Esophagus squamous epithelium (tissue), 4 donors: ENCODE results near the gene VWDE.

Experiments used
- POLR2A ChIP-seq, 4 donors: fragments of 450-650 bp; IDR thresholded peaks; one replicate each; pipeline ENCODE4 v1.6.1; 2017; ENCODE audit warnings: antibody characterized with exemption in 4 of 4, mild to moderate bottlenecking in 4 of 4, moderate library complexity in 3 of 4
- TF ChIP-seq, protein P1 (sequence below), 6 experiments: fragments of 450-650 bp in 4 of 6; fragments of 200-600 bp in 2 of 6; sonication (generic) in 2 of 6; IDR thresholded peaks; one replicate each; pipeline ENCODE4 v1.5.1; 2016 to 2019; ENCODE audit warnings: antibody characterized with exemption in 6 of 6, mild to moderate bottlenecking in 4 of 6, moderate library complexity in 4 of 6

DNA sequence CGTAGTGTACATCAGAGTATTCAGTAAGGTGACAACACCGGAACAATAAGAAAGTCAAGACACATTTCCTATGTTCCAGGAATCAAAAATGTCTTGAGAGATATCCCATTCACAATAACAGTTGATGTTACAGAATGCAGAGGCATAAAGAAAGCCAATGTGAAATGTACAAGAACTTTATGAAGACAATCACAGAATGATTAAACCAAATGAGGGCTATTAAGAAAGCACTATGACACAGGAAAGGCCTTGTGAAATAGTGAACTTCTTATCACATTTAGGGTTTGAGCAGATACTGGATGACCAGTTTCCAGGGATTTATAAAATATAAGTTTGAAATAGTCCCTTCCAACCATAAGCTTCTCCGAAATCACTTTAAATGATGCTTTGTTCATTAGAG lies 52.7 kb downstream of the VWDE start:
- TF ChIP-seq, protein P1, sequence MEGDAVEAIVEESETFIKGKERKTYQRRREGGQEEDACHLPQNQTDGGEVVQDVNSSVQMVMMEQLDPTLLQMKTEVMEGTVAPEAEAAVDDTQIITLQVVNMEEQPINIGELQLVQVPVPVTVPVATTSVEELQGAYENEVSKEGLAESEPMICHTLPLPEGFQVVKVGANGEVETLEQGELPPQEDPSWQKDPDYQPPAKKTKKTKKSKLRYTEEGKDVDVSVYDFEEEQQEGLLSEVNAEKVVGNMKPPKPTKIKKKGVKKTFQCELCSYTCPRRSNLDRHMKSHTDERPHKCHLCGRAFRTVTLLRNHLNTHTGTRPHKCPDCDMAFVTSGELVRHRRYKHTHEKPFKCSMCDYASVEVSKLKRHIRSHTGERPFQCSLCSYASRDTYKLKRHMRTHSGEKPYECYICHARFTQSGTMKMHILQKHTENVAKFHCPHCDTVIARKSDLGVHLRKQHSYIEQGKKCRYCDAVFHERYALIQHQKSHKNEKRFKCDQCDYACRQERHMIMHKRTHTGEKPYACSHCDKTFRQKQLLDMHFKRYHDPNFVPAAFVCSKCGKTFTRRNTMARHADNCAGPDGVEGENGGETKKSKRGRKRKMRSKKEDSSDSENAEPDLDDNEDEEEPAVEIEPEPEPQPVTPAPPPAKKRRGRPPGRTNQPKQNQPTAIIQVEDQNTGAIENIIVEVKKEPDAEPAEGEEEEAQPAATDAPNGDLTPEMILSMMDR (IDR thresholded peaks at IDR 0.05), result no peak
- TF ChIP-seq POLR2A (IDR thresholded peaks at IDR 0.05), result no peak
